Mesothelial cell of epicardium (in vitro differentiated cells): ENCODE data around the gene TSC22D4. TPM values are rescaled to one million over a fixed set of nuclear protein-coding genes. Genes with fewer than 3 reads are reported as not detected.

Source experiments
- DNase-seq, 2 experiments: peaks; one replicate each; pipeline ENCODE4 v3.0.0; 2021; ENCODE audit warnings: low spot score in 2 of 2; ENCODE audit not compliant: unreplicated experiment in 2 of 2
- H3K27ac Mint-ChIP-seq: 2 replicates; pipeline ENCODE4 v1.8.0; 2021; ENCODE audit warnings: mixed read lengths
- H3K27me3 Mint-ChIP-seq: 2 replicates; pipeline ENCODE4 v1.8.0; 2021; ENCODE audit warnings: low read depth, mixed read lengths
- H3K36me3 Mint-ChIP-seq: 2 replicates; pipeline ENCODE4 v1.8.0; 2021; ENCODE audit warnings: mixed read lengths
- H3K4me1 Mint-ChIP-seq: 2 replicates; pipeline ENCODE4 v1.8.0; 2021; ENCODE audit warnings: mixed read lengths
- H3K4me3 Mint-ChIP-seq: 2 replicates; pipeline ENCODE4 v1.8.0; 2021; ENCODE audit warnings: mild to moderate bottlenecking, moderate library complexity, mixed read lengths
- H3K9me3 Mint-ChIP-seq: 2 replicates; pipeline ENCODE4 v1.8.0; 2021; ENCODE audit warnings: mixed read lengths
- total RNA-seq: library from RNA; stranded (reverse); gene quantifications from 3 replicates; pipeline ENCODE4 v1.2.1, GENCODE V29; 2021
- TF ChIP-seq, protein P1 (sequence below): fragments of 200-600 bp; sonication (generic); IDR thresholded peaks from one replicate; pipeline ENCODE4 v1.5.0; 2021; ENCODE audit warnings: antibody characterized with exemption; ENCODE audit not compliant: unreplicated experiment

The TSC22D4 gene
- total RNA-seq, 1 donor from 2014 or later, result 52.4 TPM

DNA sequence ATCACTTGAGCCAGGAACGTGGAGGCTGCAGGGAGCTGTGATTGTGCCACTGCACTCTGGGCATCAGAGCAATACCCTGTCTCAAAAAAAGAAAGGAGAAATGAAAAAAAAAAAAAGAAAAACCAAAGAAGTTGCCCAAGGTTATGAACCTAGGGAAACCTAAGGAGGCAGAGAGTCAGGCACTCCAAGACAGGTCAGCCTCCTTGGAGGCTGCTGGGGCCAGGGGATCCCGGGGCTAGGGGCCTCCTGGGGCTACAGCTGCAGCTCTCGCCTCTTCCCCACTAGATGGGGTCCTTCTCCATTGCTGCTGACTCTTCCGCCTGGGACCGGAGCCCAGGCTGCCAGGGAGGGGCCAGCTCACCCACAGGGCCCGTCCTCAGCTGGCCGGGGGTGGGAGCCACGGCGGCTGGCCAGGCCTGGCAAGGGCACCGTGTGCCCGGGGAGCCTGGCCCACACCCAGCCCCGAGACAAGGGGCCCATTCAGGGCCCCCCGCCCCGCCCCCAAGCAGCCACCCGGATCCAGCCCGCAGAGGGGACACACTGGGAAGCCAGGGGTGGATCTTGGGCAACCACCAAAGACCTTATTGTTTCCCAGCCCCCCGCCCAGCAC, 13.2 kb downstream of the TSC22D4 start:
- Mint-ChIP-seq H3K4me1 (peaks cover 8% of the 10 kb centered on the region), H3K9me3 (no peaks in the 10 kb centered on the region), H3K27me3 (no peaks in the 10 kb centered on the region), H3K27ac (no peak overlapping the region), H3K36me3 (peaks cover 2% of the 10 kb centered on the region), H3K4me3 (no peak overlapping the region)
- TF ChIP-seq, protein P1, sequence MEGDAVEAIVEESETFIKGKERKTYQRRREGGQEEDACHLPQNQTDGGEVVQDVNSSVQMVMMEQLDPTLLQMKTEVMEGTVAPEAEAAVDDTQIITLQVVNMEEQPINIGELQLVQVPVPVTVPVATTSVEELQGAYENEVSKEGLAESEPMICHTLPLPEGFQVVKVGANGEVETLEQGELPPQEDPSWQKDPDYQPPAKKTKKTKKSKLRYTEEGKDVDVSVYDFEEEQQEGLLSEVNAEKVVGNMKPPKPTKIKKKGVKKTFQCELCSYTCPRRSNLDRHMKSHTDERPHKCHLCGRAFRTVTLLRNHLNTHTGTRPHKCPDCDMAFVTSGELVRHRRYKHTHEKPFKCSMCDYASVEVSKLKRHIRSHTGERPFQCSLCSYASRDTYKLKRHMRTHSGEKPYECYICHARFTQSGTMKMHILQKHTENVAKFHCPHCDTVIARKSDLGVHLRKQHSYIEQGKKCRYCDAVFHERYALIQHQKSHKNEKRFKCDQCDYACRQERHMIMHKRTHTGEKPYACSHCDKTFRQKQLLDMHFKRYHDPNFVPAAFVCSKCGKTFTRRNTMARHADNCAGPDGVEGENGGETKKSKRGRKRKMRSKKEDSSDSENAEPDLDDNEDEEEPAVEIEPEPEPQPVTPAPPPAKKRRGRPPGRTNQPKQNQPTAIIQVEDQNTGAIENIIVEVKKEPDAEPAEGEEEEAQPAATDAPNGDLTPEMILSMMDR, result no peak
- no peak for DNase-seq

GRCh38 chr7:100465299-100465698, 13.7 kb downstream of the TSC22D4 start:
- H3K4me3 Mint-ChIP-seq, result no peak overlapping the region
- TF ChIP-seq, protein P1, result no peak

GRCh38 chr7:100464791-100465190, 14.2 kb downstream of the TSC22D4 start:
- Mint-ChIP-seq H3K27ac (no peak overlapping the region), H3K4me1 (peaks cover 4% of the 10 kb centered on the region), H3K9me3 (no peaks in the 10 kb centered on the region), H3K4me3 (no peak overlapping the region), H3K27me3 (no peaks in the 10 kb centered on the region), H3K36me3 (no peaks in the 10 kb centered on the region)
- no peak for DNase-seq
- TF ChIP-seq, protein P1, result no peak

More at GRCh38 chr7:100465299-100465698, 13.7 kb downstream of the TSC22D4 start:
- H3K27ac Mint-ChIP-seq, result no peak overlapping the region
- DNase-seq, result no peak
- H3K27me3 Mint-ChIP-seq, result no peaks in the 10 kb centered on the region
- no peaks in the 10 kb centered on the region for H3K36me3 Mint-ChIP-seq
- peaks cover 8% of the 10 kb centered on the region for H3K4me1 Mint-ChIP-seq
- H3K9me3 Mint-ChIP-seq, result no peaks in the 10 kb centered on the region

GRCh38 chr7:100464210-100464660, 14.8 kb downstream of the TSC22D4 start, which contains the start of gene SPACDR:
Gene SPACDR (minus strand): TSS chr7:100464260. CDS start chr7:100464025, 235 bp downstream.
- Mint-ChIP-seq H3K9me3 (no peaks in the 10 kb centered on the region), H3K4me3 (no peak within 1 kb of the TSS), H3K27me3 (no peaks in the 10 kb centered on the region), H3K36me3 (peaks cover 3% of the 10 kb centered on the region), H3K4me1 (peaks cover 2% of the 10 kb centered on the region), H3K27ac (no peak within 1 kb of the TSS)
- TF ChIP-seq, protein P1, result no peak
- DNase-seq, result no peak

DNA sequence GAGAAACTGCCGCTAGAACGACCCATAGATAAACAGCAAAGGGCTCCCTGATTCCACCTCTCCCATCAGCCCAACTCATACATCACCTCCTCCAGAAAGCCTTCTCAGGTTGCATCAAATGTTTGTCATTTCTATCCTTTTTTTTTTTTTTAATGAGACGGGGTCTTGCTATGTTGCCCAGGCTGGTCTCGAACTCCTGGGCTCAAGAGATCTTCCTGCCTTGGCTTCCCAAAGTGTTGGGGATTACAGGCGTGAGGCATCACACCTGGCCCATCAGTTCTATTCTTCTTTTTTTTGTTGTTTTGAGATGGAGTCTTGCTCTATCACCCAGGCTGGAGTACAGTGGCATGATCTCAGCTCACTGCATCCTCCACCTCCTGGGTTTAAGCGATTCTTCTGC, 22.0 kb downstream of the TSC22D4 start:
- Mint-ChIP-seq H3K9me3 (no peaks in the 10 kb centered on the region), H3K36me3 (peaks cover 3% of the 10 kb centered on the region), H3K27ac (no peak overlapping the region), H3K4me3 (no peak overlapping the region), H3K4me1 (no peaks in the 10 kb centered on the region), H3K27me3 (no peaks in the 10 kb centered on the region)
- TF ChIP-seq, protein P1, result no peak
- no peak for DNase-seq
